ENCODE data around the gene SPTBN1.

The SPTBN1 gene

DNA sequence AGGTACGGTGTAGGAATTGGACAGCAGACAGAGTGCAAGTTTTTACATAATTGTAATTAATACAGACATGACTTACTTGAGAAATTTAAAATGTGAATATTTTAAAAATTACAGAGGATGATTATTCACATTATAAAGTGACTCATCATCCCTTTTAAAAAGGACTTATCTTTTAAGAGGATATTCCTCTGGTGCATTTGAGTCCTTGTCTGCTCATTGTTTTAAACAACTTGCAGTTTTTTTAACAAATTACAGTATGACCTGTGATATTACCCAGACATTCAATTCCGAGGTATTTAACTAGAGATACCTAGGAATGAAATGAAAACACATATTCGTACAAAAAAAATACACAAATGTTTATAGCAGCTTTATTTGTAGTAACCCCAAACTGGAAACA, 38.0 kb downstream of the SPTBN1 start:
- no peak overlapping the region for H3K4me3 ChIP-seq (ENCODE audit: low read depth, low read length)
- no peak for DNase-seq (ENCODE audit: low read depth)
- TF ChIP-seq, protein P1, sequence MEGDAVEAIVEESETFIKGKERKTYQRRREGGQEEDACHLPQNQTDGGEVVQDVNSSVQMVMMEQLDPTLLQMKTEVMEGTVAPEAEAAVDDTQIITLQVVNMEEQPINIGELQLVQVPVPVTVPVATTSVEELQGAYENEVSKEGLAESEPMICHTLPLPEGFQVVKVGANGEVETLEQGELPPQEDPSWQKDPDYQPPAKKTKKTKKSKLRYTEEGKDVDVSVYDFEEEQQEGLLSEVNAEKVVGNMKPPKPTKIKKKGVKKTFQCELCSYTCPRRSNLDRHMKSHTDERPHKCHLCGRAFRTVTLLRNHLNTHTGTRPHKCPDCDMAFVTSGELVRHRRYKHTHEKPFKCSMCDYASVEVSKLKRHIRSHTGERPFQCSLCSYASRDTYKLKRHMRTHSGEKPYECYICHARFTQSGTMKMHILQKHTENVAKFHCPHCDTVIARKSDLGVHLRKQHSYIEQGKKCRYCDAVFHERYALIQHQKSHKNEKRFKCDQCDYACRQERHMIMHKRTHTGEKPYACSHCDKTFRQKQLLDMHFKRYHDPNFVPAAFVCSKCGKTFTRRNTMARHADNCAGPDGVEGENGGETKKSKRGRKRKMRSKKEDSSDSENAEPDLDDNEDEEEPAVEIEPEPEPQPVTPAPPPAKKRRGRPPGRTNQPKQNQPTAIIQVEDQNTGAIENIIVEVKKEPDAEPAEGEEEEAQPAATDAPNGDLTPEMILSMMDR (IDR thresholded peaks at IDR 0.05; ENCODE audit: insufficient read depth, low read depth, low read length, missing control alignments) = no peak

DNA sequence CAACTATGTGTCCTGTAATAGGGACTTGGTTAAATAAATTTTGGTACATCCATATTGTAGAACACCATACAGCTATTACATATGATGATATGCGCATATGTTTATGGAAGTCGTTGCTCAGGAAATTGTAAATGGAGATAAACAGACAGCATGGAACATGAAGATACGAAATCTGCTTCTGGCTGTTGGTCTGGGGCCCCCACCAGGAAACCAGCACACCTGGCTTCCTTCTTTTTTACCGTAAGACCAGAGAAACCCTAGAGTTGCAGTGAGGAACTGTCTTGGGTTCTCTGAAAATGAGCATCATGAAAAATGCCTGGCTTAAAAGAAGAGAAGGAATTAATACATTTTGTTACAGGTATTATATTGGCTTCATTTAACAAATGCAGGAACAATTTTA, 40.8 kb downstream of the SPTBN1 start:
- H3K4me3 ChIP-seq (ENCODE audit: low read depth, low read length) = no peak overlapping the region
- no peak for DNase-seq (ENCODE audit: low read depth)
- TF ChIP-seq, protein P1 (IDR thresholded peaks at IDR 0.05; ENCODE audit: insufficient read depth, low read depth, low read length, missing control alignments) = no peak

DNA sequence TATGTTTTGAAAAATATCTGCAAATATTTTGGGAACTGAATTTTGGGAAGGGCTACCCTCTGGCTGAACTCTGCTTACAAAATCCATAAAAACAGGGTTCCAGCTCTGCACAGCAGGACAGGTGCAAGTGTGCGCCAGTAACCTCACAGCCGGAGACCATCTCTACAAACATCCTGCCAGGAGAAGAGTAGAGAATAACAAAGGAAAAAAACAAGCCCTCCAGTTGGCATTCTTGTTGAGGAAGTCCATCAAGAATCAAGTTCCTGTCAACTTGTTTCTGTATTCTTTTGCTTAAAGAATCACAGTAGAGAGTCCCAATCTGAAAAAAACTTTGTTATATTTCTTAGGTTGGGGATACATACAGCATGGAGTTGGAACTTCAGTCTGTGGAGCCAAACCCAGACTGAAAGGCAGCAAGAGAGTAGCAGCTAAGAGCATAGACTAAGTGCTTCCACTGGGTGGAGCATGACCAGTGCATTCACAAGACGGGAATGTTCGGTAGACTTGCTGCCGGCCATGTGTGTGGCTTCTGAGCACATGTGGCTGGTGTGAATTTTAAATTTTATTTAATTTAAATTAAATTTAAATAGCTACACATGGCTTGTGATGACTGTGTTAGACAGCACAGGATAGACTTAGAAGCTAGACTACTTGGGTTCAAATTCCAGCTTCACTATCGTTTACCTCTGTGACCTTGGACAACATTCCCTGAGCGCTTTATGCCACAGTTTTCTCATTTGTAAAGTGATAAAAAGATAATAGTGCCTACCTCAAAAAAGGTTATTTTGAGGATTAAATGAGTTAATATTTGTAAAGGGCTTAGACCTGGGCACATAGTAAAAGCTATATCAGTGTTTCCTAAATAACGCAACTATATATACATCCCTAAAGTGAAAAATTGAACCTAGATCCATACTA, 41.9 kb downstream of the SPTBN1 start:
- H3K4me3 ChIP-seq (ENCODE audit: low read depth, low read length) = no peak overlapping the region
- peak; percentile 33 for DNase-seq (ENCODE audit: low read depth)
- TF ChIP-seq, protein P1 (IDR thresholded peaks at IDR 0.05; ENCODE audit: insufficient read depth, low read depth, low read length, missing control alignments) = peak; percentile 15

DNA sequence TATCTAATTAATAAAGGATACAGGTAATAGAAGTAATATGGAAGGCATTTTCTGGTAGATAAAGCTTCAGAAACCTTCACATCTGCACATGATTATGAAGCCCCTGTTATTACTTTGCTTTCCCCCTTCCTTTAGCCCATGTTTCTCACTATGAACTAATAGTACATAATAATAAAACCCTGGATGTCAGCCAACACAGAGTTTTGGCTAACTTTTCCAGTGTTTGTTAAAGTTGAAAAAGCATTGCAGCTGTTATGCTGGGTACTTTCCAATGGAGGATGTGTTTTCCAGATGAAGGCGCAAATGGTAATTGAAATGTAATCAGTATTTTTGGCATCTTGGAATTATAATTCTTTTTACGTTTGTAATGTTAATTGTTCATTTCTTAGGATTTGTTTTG, 43.5 kb downstream of the SPTBN1 start:
- no peak for DNase-seq (ENCODE audit: low read depth)
- TF ChIP-seq, protein P1 (IDR thresholded peaks at IDR 0.05; ENCODE audit: insufficient read depth, low read depth, low read length, missing control alignments) = no peak
- no peak overlapping the region for H3K4me3 ChIP-seq (ENCODE audit: low read depth, low read length)

DNA sequence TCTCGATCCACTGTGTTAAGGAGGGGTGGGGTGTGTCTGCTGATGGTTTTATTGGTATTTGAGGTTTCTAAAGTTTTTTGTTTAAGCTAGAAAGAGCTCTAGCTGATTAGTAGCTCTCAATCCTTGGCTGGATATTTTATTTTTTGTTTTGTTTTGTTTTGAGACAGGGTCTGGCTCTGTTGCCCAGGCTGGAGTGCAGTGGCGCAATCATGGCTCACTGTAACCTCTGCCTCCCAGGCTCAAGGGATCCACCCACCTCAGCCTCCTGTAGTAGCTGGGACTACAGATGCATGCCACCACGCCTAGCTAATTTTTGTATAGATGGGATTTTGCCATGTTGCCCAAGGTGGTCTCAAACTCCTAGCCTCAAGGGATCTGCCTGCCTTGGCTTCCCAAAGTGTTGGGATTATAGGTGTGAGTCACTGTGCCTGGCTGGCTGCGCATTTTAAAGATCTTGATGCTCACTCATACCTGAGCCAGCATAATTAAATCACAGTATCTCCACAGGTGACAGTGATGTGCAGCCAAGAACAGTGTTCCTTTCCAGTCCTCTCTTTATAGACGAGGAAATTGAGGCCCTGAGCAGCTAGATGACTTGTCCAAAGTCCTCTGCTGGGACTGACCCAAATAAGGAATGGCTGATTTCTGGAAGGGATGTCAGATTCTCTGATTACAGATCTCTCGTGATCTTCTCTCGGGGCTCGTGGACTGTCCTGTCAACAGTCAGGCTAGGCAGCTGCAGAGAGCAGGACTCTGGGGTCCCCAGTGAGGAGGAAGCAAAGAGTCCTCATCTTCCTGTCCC, 44.5 kb downstream of the SPTBN1 start:
- H3K4me3 ChIP-seq (ENCODE audit: low read depth, low read length) = no peak overlapping the region
- no peak for DNase-seq (ENCODE audit: low read depth)
- TF ChIP-seq, protein P1 (IDR thresholded peaks at IDR 0.05; ENCODE audit: insufficient read depth, low read depth, low read length, missing control alignments) = no peak

DNA sequence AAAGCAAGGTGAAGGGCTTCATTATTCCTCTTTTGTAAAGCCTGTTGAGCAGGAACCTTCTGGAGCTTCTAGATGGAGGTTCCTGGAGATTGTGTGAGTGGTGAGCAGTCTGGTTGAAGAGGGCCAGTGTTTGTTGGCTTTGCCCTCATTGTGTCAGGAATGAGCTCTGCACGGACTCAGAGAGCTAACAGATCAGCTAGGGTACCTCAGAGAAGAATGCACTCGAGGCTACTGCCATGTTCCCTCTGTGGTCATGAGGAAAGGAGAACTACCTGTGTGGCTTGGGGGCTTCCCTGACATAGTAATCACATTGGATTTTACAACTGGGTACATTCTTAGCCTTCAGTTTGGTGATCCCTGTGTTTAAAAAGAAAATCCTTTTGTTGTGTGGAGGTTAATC, 46.6 kb downstream of the SPTBN1 start:
- TF ChIP-seq, protein P1 (IDR thresholded peaks at IDR 0.05; ENCODE audit: insufficient read depth, low read depth, low read length, missing control alignments) = no peak
- no peak for DNase-seq (ENCODE audit: low read depth)

More for the DNA sequence above, 46.6 kb downstream of the SPTBN1 start:
- H3K4me3 ChIP-seq (ENCODE audit: low read depth, low read length) = no peak overlapping the region
